H1 (cell line): Measurements from ENCODE around the gene CD300E. TPM values are rescaled to one million over a fixed set of nuclear protein-coding genes. Genes with fewer than 3 reads are reported as not detected.

Experiments
- CHD7 ChIP-seq: fragments of 300-600 bp; sonication (generic); IDR thresholded peaks from 2 replicates; pipeline ENCODE4 v1.7.1; 2012; ENCODE audit warnings: low read length, moderate library complexity, mild to moderate bottlenecking, inconsistent platforms; ENCODE audit not compliant: insufficient replicate concordance
- polyA plus RNA-seq, 7 experiments: library from polyadenylated mRNA; depleted of rRNA in 3 of 7; stranded (reverse) in 5 of 7; unstranded in 2 of 7; fragments of >200 nt in 5 of 7; fragments of 200-250 nt in 2 of 7; gene quantifications; 1 replicate in 5 of 7; 2 replicates in 1 of 7; 4 replicates in 1 of 7; pipeline versions ENCODE4 v1.2.1 to v1.2.3, GENCODE V29; 2011 to 2013; ENCODE audit warnings: missing spikeins in 2 of 7, mixed read lengths in 2 of 7
- total RNA-seq: library from RNA; stranded (reverse); fragmentation: NEBNext Ultra II Directional; extraction: Animal tissue kit (Norgen Biotek cat#: 25700); gene quantifications from 2 replicates; pipeline ENCODE4 v1.2.1, GENCODE V29; 2021

CD300E gene
- total and polyA plus RNA-seq, 2 of the 8 experiments (the other 6 are each of a cell fraction or from before 2014, with no cell fraction given), result not detected

GRCh38 chr17:74605361-74605760 lies 18.2 kb downstream of the CD300E start (continued):
- TF ChIP-seq CHD7, result no peak
